GM19324 (cell line): Measurements from ENCODE around the gene SDC1.

ENCODE experiments used
- ATAC-seq: cut with Tn5 transposase; IDR thresholded peaks from one replicate; pipeline ENCODE4 v1.9.1; 2021; ENCODE audit warnings: mild to moderate bottlenecking, moderate library complexity; ENCODE audit not compliant: unreplicated experiment, low FRiP score

SDC1 gene

DNA sequence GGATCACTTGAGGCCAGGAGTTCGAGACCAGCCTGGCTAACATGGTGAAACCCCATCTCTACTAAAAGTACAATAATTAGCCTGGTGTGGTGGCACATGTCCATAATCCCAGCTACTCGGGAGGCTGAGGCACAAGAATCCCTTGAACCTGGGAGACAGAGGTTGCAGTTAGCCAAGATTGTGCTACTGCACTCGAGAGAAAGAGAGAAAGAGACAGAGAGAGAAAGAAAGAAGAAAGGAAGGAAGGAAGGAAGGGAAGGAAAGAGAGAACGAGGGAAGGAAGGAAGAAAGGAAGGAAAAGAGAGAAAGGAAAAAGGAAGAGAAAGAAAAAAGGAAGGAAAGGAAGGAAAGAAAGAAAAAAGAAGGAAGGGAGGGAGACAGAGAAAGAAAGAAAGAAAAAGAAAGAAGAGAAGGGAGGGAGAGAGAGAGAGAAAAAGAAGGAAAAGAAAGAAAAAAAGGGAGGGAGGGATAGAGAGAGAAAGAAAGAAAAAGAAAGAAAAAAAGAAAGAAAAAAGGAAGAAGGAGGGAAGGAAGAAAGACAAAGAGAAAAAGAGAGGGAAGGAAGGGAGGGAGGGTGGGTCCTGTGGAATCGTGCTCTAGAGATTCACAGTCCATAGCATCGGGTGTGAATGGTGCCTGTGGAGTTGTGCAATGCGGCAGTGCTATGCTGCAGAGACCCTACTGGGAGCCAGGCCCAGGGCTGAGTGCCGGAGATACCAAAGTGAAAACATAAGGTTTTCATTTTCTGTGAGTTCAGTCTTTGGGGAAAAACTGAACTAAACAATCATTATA lies 4.6 kb upstream of the SDC1 start:
- no peak for ATAC-seq

DNA sequence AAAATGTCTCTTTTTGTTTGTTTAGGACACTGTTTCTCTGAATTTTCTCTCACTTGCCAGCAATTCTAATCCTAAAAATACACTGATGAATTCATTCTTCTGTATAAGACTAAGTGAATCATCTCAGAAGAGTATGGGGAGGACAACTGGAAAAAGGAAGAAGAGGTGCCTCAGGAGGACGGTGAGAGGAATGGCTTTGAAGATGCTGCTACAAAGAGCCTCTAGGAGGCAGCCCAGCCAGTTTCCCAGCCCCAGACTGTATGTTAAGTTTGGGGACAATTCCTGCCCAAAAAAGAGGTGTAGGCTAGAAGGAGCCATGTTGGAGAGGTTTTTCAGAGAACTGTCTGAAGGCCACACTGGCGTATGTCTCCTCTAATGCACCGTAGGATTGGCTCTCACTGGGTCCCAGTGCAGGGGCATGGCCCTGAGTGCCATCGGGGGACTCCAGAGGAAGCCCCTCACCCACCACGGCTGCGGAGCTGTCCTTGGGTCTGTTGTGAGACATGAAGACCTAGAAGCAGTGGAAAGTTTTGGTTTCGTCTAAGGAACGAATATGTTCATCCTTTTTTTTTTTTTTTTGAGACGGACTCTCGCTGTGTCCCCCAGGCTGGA lies 3.1 kb upstream of the SDC1 start:
- ATAC-seq, result no peak

DNA sequence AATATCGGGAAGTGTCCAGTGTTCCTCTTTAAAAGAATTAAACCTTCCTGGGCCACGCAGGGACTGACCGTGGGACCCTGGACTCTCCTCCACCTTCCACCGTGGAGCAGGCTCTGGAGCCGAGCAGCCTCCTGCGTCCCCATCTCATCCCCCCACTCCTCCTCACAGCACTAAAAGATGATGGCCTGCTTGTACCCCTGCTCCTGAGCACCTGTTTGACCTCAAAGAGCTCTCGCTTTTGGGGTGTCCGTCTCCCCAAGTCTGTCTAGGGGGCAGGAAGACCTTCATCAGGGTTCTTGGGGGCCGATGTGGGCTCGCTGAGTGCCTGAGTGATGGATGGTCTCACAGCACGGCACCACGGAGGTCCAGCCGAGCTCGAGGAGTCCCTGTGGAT lies 1.2 kb upstream of the SDC1 start:
- ATAC-seq, result no peak

DNA sequence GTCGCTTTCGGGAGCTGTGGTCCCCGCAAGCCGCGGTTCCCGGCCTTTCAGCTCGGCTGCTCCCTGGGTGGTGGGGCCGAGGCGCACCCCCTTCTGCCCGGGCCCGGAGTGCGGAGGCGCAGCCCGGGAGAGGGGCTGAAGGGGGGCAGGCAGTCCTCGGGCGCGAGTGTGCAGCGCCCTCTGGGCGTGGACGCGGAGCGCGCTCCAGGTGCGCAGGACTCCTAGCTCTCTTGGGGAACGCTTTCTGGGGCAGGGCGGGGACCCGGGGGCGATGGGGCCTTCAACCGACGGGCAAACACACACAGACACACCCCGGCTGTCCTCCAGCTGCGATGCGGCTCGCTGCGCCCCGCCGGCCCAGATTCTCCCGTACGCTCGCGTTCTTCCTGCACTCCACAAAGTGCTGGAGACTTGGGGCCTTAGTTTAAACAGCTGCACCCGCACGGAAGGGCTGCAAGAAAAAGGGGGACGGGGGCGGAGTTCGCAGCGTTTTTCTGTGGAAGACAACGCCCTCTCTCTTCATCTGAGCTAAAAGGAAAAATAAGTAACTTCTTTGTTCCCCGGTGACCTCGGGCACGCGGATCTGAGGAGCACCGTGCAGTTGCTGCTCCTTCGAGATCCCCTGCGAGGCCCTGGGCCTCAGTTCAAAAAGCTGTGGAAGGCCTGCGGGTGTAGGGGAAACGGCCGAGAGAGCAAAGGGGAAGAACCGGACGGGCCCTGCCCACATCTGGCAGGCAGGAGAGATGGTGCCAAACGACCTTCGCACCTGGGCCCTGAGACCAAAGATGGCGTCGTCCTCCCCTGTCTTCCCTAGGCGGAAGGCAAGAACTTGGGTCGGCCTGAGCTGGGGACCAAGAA lies 593 bp upstream of the SDC1 start:
- ATAC-seq, result peak; percentile 53

DNA sequence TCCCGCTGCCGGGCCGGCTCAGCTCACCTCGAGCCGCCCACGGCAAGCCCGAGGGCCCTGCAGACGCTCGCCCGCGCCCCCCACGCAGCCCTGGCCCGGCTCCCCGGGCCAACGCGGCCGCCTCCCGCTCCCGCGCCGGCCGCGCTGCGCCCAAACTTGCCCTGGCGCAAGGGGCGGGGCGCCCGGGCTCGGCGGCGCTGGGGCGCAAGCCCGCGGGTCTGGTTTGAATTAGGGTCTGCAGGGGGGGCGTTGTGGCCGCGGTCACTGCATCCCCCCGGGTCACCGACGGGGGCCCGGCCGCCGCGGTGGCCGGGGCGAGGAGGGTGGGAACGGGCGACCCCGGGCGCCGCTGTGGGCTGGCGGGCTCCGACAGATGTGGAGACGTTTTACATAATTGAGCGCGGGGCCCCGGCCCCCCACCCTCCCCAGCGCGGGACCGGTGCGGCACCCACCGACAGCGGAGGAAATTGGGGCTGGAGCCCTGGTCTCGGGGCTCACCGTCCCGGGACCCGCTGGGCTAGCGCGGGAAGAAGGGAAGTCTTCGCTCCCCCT lies 690 bp downstream of the SDC1 start:
- peak; percentile 27 for ATAC-seq

DNA sequence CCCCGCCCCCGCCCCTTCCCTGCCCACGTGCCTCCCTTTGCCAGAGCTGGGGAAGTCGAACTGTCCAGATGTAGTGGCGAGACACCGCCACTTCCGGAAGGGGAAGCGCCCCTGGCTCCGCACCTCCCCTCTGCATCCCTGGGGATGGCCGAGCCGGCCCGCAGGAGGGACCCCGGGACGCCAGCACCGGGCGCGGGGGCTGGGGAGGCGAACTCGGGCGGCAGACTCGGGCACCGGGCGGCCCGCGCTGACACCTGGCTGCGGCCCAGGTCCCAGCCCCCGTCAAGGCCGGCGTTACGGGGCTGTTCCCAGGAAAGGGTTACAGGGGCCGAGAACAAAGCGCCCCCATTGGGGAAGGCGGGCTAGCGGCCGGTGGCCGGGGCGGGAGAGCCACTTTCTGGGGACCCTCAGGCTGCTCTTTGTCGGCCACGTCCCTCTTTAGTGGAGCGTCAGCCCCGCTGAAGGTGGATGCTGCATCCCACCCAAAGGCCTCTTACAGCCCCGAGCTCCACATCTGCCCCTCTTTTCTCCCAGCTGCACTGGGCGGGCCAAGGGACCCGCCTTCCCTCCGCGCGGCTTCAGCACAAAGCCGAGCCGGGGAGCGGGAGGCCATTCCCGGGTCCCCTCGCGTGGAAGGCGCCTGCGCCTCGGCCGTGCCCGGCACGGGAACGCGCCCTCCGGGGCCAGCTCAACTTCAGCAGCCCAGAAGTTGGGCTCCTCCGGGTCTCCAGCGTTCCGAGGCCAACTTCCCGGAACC lies 1.3 kb downstream of the SDC1 start:
- ATAC-seq, result peak; percentile 39

DNA sequence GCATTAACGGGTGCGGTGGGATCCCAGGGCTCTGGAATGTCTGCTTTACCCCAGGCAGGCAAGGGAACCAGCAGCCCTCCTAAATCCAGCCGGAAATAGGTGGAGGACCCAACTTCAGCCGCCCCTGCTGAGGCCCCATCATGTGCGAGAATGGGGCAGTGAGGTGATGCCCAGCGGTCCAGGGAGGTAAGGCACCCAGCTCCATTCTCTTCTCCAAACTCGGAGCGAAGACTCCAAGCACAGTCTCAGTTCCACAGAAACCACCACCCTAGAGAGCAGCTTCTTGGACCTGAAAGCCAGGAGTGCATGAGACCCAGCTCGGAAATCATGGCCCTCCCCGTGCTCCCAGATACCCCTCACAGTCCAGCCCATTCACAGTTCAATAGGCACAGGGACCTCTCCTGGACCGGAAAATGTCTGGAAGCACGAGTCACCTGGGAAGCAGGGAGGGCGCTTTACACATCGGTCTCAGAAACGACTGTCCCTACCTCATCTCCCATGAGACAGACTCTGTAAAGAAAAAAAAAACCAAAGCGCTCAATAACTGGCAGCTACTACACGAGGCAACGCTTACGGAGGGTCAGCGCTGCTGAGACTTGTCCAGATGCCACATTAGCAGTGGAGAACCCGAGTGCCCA lies 2.0 kb downstream of the SDC1 start:
- ATAC-seq, result no peak

DNA sequence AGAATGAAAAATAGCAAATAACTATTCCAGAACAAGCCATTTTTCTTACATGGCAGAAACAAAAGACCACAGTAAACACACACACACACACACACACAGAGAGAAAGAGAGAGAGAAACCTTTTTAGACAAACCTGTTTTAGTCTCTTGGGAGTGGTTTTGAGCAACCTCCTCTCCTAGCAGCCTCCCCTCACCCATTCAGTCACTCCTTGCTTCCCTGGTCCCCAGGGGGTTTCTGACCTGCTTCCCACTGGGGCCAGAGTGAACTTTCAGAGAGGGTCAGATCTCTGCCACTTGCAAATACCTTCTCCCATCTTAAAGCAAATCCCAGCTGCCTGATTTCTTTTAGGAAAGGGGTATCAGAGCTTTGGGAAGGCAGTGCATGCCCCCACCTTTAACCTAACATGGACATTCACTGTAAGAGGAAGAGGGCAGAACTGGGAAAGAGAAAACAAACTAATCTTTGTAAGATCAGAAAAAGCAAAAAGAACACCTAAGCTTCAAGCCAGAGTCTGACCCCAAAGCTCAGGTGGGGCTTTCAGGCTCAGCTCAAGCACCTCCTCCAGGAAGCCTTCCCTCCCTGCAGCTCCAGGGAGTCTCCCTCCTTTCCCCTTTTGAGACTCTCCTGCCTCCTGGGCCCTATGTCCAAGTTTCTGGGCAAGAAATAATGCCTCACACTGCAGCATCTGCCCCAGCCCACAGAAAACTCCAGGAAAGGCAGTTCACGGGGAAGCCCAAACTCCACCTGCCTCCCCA lies 2.7 kb downstream of the SDC1 start:
- ATAC-seq, result no peak

DNA sequence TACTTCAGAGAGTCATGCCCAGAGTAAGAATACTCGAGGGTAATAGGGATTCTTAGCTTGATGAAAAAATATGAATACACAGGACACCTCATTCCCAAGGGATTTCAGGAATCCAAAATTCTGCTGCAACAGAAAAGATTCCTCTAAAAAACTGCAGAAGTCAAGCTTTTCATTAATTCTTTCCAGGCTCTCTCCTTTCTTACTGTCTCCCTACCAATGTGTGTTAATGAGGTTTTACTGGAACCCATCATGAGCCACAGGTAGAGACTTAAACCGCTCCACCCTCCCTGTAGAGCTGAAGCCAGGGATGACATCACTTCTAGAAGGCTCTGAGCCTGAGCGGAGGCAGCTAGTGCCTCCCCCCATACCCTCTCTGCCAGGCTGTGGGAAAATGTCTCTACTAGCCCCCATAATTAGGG lies 3.4 kb downstream of the SDC1 start:
- ATAC-seq, result no peak

DNA sequence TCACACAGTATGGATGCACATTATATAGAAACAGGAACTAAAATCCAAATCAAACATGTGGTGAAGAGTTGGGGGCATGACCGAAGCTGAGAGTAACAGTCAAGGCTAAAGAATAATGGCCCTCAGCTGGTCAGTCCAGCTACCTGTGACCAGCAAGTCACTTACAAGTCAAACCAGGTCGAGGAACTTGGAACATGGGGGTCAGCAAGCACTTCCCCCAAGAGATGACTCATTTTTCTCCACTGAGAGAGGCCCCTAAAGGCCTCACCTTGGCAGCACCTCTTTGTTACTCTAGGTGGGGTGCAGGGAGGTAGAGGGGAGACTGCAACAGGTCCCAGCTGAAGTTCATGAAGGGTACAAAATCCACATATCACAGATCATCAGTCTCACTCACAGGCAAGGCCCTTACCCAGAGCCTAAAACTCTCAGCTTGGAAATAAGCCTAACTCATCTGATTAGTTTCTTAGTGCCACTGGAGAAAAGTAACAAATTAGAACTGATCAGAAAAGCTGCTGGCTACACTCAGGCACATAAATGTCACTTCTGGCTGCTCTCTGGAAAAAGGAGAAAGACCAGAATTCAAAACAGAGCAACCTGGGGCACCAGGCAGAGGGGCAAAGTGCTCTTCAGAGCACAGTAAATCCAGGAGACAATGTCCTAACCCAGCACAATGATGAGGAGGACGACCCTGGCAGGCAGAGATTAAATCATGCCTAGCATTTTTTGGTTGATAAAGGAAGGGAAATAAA lies 4.0 kb downstream of the SDC1 start:
- no peak for ATAC-seq

DNA sequence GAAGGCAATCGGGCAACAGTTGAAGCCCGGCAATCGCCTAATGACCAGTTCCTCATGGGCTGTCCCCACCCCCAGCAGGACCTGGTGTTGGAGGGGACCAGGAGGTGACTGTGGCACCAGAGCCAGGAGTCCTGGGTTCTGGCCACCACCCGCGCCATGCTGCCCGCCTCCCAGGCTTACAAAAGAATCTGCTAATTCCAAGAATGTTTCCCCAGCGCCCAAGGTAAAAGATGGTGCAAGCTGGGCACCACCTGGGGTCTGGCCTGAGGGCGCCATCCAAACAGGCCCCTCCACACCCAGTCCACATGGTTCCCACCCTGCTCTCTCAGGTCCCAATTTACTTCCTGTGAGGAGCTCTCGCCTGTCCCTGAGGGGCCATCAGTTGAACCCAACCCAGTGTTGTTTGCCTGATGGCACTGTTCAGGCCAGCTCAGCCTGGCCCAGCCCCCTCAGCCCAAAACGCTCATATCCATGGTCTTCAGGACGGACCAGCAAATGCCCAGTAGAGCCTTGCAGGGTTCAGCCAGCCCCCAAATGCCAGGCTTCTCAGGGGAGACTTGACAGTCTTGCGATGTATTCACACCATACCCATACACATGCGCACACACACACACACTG lies 5.1 kb downstream of the SDC1 start:
- ATAC-seq, result no peak

DNA sequence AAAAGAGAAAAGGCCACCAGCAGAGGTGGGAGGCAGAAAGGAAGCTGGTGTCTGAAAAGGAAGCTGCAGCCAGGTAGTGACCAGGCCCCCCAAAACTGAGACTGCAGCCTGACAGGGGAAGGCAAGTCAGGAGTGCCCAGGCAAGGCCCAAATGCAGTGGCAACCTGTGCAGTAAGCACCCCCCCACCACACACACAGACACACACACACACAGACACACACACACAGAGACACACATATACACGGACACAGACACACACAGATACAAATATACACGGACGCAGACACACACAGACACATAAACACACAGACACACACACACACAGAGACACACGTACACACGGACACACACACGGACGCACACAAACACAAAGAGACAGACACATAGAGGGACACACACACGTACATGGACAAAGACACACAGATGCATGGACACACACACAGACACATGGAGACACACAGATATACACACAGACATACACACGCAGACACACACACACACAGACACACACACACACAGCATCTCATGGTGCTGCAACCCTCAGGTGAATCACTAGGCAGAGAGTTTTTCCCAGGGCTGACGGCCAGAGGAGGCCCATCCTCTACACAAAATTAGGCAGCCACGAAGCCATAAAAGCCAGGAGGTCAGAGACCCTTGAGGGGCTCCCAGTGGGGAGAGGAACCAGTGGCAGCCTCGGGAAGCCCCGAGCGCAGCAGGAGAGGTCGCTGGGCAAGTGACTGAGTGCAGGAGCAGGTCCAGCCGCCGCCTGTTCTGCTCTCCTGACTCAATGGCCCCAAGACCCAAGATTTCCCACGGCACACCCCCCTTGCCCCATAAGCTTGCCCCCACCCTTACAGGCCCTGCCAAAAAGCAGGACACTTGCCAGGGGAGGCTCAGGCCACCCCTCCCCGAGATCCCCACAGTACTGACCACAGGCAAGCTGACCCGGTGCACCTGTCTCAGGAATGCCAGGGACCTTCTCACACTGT lies 6.3 kb downstream of the SDC1 start:
- ATAC-seq, result no peak

DNA sequence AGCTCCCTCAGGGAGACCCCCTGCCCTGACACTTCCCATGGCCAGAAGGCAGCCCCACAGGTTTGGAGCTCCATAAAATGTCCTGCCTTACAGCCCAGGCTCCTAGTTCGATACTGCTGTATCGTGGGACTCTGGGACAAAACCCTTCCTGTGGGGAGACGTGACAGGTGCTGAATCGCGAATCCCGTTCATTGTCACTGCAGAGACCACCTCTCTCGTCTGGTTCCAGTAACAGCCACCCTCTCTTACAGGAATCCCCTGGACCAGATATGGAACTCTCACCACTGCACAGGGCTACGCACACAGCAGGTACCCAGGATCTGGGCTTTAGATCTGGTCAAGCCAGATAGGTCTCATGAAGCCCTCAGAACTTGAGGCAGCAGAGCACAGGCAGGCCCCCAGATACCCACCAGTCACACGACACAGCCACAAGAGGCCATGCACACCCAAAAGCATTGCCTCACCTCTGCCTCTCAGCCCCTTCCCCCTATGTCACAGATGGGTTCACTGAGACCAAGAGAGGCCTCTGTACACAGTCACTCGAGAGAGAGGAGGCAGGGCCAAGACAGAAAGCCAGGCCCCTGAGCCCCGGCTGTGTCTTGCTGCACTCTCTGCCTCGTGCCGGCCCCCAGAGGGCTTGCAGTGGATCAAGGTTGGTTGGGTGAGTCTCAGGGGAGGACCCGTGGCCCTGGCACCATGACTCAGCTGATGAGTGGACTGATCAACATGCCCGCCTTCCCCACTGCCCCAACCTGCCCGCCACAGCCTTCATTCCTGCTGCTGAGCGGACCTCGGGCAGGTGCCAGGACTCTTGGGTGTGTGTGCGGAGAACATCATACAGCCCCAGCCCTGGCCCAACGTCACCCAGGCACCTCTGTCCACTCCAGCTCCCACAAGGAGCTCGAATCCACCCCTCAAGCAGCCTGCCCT lies 7.6 kb downstream of the SDC1 start:
- ATAC-seq, result no peak

DNA sequence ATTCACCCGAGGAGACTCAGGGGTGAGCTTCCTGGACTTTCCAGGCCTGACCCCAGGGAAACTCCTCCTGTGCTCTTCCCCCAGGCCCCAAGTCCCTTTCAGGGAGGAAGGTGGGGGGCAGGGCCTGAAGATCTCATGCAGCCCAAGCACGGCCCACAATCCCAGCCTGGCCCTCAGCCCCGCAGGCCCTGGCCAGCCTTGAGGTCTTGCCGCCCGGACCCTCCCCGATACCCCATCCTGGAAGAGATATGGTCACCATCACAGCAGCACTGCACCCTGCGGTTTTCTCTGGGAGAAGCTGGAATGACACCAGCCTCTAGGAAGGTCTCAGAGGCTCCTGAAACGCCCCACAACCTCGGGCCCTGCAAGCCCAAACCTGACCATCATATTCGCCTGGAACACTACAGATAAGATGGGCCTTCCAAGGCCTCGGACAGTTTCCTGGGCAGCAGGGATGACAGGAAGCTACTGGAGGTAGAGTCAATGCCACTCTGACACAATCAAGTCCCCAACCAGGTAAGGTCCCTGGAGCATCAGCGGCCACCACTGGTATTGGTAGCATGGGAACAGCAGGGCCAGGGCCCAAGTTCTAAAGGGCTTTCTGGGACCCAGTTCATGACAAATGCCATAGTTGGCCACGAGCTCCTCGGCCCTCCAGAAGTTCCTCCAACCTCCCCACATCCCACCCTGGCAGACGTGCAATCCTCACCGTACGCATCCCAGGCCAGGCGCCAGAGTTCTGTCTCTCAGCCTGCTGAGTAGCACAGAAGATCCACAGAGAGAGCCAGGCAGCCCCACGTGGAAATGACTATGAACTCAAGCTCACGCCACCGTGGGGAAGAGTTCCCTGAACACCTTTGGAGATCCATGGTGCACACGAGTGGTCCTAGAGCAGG lies 8.6 kb downstream of the SDC1 start:
- ATAC-seq, result no peak
